Mucosa of descending colon (tissue), 3 donors: Measurements from ENCODE around the gene PPP2R1B. TPM values are rescaled to one million over a fixed set of nuclear protein-coding genes. Genes with fewer than 3 reads are reported as not detected.

Experiments used
- ATAC-seq: fragments of 200-7000 bp; cut with Tn5 transposase; one replicate; pipeline ENCODE4 v1.9.1; 2020; ENCODE audit warnings: mild to moderate bottlenecking, moderate library complexity
- DNase-seq, 3 donors: peaks; one replicate each; pipeline ENCODE4 v3.0.0-alpha.2; 2020
- H3K36me3 ChIP-seq: fragments of 200-600 bp; one replicate; pipeline ENCODE4 v1.8.0; 2021; ENCODE audit warnings: low read depth, mild to moderate bottlenecking
- H3K4me1 ChIP-seq: fragments of 200-600 bp; one replicate; pipeline ENCODE4 v1.8.0; 2021; ENCODE audit warnings: low read depth, mild to moderate bottlenecking
- H3K4me3 ChIP-seq: fragments of 200-600 bp; one replicate; pipeline ENCODE4 v1.8.0; 2021; ENCODE audit warnings: mild to moderate bottlenecking
- H3K9me3 ChIP-seq: fragments of 200-600 bp; one replicate; pipeline ENCODE4 v1.8.0; 2021; ENCODE audit warnings: mild to moderate bottlenecking
- intact Hi-C, 2 donors: fragments of 100-400 bp; cut with DNase I in 1 of 2; cut with micrococcal nuclease in 1 of 2; formaldehyde crosslinking; loops; one replicate each; pipeline versions ENCODE4 v1.11.0 to v1.11.1; 2022; cut with DNase I, micrococcal nuclease
- total RNA-seq, 3 donors: library from RNA; stranded (reverse); fragmentation: NEBNext Ultra II Directional in 2 of 3; extraction: Animal tissue kit (Norgen Biotek cat#: 25700) in 2 of 3; gene quantifications; one replicate each; pipeline versions ENCODE4 v1.2.1 to v1.2.4, GENCODE V29; 2021 to 2023
- TF ChIP-seq, protein P1 (sequence below): fragments of 200-600 bp; IDR thresholded peaks from one replicate; pipeline ENCODE4 v1.8.0; 2022; ENCODE audit warnings: antibody characterized with exemption, mild to moderate bottlenecking
- donor health status: DM: no; HTN: no; CAD: no; lungs with moderate emphysema.
- donor health status: DM: no; HTN: no; CAD: no.
- donor health status: DM: no; HTN: yes; CAD: no.

PPP2R1B gene
- total RNA-seq, 3 donors from 2014 or later: 28.5 to 48.5 (median 47.0) TPM

DNA sequence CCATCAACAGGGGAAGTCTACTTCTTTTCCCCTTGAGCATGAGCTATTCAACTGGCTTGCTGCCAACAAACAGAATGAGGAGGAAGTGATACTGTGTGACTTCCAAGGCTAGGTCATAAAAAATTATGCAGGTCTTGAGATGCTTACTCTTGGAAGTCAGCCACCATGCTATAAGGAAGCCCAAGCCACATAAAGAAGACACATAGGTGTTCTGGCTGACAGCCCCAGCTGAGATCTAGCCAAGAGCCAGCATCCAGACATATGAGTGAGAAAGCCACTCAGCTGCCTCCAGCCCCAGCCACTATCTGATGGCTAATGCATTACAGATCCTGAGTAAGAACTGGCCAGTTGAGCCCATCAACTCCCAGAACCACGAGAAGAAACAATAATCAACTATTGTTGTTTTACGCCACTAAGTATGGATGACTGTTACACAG, 31.0 kb upstream of the PPP2R1B start:
- peak; percentile 97 for ATAC-seq
- DNase-seq: peak in 1 of 3 donors; percentile 57
- Histone ChIP-seq H3K36me3 (no peaks in the 10 kb centered on the region), H3K4me3 (no peak overlapping the region), H3K9me3 (peaks cover 9% of the 10 kb centered on the region), H3K4me1 (no peaks in the 10 kb centered on the region)
- TF ChIP-seq, protein P1, sequence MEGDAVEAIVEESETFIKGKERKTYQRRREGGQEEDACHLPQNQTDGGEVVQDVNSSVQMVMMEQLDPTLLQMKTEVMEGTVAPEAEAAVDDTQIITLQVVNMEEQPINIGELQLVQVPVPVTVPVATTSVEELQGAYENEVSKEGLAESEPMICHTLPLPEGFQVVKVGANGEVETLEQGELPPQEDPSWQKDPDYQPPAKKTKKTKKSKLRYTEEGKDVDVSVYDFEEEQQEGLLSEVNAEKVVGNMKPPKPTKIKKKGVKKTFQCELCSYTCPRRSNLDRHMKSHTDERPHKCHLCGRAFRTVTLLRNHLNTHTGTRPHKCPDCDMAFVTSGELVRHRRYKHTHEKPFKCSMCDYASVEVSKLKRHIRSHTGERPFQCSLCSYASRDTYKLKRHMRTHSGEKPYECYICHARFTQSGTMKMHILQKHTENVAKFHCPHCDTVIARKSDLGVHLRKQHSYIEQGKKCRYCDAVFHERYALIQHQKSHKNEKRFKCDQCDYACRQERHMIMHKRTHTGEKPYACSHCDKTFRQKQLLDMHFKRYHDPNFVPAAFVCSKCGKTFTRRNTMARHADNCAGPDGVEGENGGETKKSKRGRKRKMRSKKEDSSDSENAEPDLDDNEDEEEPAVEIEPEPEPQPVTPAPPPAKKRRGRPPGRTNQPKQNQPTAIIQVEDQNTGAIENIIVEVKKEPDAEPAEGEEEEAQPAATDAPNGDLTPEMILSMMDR: no peak
- intact Hi-C loops: no loop called here

DNA sequence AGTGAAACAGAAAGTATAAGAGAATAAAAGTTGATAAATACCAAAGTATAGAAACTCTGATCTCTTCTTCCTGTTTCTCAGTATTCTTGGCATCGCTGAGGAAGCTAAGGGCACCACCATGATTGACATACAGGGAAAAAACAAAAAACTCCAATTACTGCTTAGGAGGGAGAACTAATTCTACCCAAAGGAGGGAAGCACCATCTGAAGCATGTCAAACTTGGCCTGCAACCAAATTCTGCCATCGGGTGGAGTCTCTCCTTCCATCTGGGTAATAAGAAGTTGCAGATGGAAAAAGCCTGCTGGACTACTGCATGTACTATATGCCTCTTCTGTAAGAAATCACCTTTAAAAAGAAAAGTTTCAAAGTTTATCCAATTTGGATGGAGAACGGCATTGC, 30.5 kb upstream of the PPP2R1B start:
- TF ChIP-seq, protein P1: no peak
- Histone ChIP-seq H3K36me3 (no peaks in the 10 kb centered on the region), H3K9me3 (peaks cover 9% of the 10 kb centered on the region), H3K4me1 (no peaks in the 10 kb centered on the region), H3K4me3 (no peak overlapping the region)
- intact Hi-C loops: no loop called here
- ATAC-seq (no peak), DNase-seq (no peak)

DNA sequence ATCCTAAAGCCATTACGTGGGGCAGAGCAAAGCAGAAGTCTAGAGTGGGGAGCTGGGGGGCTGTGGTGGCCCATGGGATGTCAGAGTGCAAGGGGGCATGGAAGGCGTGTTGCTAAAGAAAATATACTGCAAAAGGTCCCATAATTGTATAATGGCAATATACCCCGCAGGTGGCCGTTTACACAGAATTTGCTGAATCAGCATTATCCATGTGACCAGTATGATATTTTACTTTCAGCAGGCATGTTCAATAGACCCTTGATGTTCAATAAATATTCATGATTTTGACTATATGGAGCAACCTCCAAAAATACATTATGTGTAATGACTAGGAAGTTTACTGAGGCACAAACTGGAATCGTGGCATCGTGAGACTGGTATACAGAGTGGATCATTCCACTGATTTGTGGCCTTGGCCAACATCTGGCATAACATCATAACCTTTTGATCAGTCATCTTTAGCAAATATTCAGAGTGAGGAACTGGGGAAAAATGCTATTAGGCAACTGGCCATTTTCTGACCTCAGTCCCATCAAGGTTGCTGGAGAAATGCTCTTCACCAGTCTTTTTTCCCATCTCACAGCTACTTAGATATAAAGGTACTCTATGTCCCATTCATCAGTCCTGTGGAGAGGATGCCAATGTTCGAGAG, 29.3 kb upstream of the PPP2R1B start:
- peaks cover 9% of the 10 kb centered on the region for H3K9me3 ChIP-seq
- TF ChIP-seq, protein P1: no peak
- no peak overlapping the region for H3K4me3 ChIP-seq
- no peaks in the 10 kb centered on the region for H3K4me1 ChIP-seq
- ATAC-seq: no peak
- intact Hi-C loops: no loop called here
- no peaks in the 10 kb centered on the region for H3K36me3 ChIP-seq
- no peak for DNase-seq

DNA sequence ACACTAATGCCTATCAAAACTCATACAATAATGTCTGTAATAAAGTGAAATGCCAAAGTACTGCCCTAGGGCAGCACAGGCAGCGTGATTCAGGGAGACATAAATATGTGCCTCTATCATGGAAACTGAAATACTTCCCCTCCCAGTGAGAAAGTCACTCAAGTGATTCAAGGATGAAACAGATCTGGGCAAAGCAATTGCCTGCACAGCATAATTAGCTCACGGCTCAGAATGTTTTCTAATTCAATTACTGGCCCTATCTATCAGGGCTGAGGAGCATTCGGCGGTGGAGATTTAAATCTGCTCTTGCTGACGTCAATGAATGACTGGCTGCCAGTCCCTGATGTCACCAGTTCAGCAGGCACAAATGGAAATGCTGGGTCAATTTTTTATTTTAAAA, 27.7 kb upstream of the PPP2R1B start:
- Histone ChIP-seq H3K4me1 (no peaks in the 10 kb centered on the region), H3K9me3 (peaks cover 9% of the 10 kb centered on the region), H3K36me3 (no peaks in the 10 kb centered on the region), H3K4me3 (no peak overlapping the region)
- intact Hi-C loops: no loop called here
- TF ChIP-seq, protein P1: no peak
- DNase-seq: no peak
- ATAC-seq: no peak

DNA sequence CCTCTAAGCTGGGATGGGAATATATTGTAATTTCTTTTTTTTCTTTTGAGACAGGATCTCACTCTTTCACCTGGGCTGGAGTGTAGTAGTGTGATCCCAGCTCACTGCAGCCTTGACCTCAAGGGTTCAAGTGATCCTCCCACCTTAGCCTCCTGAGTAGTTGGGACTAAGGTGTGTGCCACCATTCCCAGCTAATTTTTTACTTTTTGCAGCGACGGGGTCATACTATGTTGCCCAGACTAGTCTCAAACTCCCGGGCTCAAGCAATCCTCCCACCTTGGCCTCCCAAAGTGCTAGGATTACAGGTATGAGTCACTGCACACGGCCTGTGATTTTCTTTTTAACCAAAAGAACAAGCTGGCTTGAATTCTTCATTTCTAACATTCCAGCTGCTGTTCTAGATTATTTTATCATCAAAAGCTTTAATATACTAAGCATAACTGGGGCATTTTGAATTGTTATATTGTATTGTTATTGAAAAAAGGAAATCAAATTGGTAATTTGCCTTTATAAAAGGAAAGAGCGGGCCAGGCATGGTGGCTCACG, 26.8 kb upstream of the PPP2R1B start:
- Histone ChIP-seq H3K9me3 (peaks cover 9% of the 10 kb centered on the region), H3K4me3 (no peak overlapping the region), H3K36me3 (no peaks in the 10 kb centered on the region), H3K4me1 (no peaks in the 10 kb centered on the region)
- intact Hi-C loops: no loop called here
- DNase-seq: no peak
- ATAC-seq: no peak
- TF ChIP-seq, protein P1: no peak
